ENCODE data around the gene DNAH17. TPM values are rescaled to one million over a fixed set of nuclear protein-coding genes. Genes with fewer than 3 reads are reported as not detected.
A peak's percentile ranks its signal among the peaks of the same experiment; 100 is the strongest.
"Not testable (repeated sequence)": the region's sequence is repeated elsewhere in the genome, so short reads cannot be mapped to it uniquely, and the experiment has no call there.

Gene DNAH17
- total RNA-seq, 1 experiment from 2014 or later = 2.2 TPM

DNA sequence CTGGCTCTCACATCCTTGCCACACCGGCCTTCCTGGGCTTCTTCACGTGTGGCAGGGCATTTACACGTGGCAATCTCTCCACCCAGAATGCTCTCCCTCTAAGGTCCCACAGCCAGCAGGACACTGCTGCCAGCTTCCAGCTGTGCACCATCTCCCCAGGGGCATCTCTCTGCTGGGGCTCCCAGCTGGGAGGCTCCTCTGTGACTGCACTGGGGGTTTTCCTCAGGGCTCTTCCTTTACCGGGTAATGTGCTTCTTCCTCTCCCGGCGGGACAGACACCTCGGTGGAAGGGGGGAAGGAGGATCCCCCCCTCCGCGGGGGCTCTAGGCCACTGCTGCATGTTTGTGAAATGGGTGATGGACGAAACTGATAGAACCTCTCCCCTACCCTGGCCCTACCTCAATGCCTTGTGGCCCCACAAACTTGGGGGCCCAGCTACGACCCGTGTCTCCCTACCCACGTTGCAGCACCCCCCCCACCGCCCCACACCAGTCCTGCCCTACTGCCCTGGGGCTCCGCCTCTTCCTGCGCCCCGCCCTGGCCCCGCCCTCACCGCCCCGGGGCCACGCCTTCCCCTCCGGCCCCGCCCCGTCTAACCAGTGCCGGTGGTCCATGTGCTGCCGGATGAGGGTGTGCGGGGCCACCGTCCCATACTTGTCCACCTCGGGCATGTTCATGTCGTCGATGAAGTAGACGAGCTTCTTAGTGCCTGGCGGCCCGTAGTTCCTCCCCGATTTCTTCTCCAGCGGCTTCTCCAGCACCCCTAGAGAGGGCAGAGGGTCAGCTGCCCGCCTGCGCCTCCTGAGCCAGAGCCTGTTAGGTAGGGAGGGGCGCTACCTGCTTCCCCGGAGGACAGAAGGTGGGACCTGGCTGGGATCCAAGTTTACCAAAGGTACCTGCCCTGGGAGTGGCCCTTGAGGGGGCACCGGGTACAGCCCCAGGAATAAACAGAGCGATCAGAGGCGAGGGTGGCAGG, 92.6 kb downstream of the DNAH17 start:
- DNase-seq (ENCODE audit: extremely low read depth, low read depth) = peak; percentile 81

DNA sequence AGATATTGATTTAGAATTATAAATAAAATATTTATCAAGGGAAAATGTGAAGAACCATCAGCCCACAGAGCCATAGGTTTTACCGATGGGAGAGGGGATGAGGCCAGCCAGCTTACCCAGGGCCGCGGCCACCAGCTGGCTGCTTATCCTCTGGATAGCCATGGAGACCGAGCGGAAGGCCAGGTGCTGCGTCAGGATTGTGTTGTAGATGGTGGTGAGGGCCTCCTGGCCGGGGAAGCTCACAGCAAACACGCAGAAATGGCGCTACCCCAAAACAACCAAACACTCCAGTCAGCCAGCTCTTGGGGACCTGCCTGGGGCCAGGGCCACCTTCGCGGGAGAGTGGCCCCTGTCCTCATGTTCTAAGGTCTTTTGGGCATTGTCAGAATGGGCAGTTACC, 97.8 kb downstream of the DNAH17 start:
- no peak for DNase-seq (ENCODE audit: extremely low read depth, low read depth)

DNA sequence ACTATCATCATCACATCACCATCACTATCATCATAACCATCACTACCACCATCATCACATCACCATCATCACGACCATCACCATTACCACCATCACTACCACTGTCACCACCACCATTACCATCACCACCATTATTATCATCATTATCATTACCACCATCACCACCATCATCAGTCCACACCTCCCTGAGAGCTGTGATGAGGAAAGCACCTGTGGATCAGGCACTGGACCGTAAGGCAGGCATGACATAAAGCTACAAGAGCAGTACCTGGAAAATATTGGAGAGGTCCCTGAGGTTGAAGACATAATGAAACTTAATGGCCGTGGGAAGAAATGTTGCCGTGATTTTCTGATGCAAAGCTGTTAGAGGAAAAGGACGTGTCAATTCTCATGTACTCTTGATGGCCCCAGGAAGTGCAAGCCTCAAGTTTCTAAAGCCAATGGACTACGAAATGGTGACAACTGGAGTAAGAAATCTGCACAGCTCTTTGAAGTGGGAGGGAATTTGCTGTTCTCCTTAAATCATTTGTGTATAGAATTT, 98.4 kb downstream of the DNAH17 start:
- DNase-seq (ENCODE audit: extremely low read depth, low read depth) = no peak

DNA sequence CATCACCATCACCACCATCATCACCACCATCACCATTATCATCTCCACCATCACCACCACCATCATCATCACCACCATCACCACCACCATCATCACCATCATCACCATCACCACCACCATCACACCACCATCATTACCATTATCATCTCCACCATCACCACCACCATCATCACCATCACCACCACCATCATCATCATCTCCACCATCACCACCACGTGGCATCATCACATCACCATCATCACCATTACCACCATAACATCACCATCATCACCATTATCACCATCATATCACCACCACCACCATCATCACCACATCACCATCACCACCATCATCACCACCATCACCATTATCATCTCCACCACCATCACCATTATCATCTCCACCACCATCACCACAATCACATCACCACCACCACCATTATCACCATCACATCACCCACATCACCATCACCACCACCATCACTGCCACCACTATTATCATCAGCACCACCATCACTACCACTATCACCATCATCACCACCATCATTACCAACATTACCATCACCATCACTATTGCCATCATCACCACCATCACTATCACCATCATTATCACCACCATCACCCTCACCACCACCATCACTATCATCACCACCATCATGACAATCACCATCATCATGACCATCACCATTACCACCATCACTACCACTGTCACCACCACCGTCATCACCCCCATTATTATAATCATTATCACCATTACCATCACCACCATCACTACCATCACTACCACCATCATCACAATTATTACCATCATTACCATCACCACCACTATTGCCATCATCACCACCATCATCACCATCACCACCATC, 99.1 kb downstream of the DNAH17 start:
- DNase-seq (ENCODE audit: extremely low read depth, low read depth) = no peak

DNA sequence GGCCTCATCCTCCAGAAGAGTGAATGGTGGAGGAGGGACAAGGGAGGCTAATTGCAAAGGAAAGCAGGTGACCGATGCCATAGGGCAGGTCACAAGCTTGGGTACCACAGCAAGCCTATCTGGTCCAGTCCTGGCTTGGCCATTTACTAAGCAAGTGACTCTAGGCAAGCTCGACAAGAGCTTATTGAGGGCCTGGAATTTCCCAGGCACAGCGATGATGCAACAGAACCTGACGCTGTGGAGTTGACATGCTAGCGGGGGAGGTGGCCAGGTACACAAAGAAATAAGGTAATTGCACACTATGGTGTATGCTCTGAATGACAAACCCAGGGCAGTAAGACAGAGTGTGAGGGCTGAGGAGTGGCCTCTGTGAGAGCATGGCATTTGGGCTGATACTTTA, 100.2 kb downstream of the DNAH17 start:
- DNase-seq (ENCODE audit: extremely low read depth, low read depth) = no peak

GRCh38 chr17:78476149-78476548, 101.0 kb downstream of the DNAH17 start:
- no peak for DNase-seq (ENCODE audit: extremely low read depth, low read depth)

- no peak for DNase-seq (ENCODE audit: extremely low read depth, low read depth)
Measured at GRCh38 chr17:78475211-78475610, 102.0 kb downstream of the DNAH17 start.

GRCh38 chr17:78474614-78475146, 102.5 kb downstream of the DNAH17 start:
- no peak for DNase-seq (ENCODE audit: extremely low read depth, low read depth)

GRCh38 chr17:78473951-78474613, 103.1 kb downstream of the DNAH17 start:
- DNase-seq (ENCODE audit: extremely low read depth, low read depth) = no peak

DNA sequence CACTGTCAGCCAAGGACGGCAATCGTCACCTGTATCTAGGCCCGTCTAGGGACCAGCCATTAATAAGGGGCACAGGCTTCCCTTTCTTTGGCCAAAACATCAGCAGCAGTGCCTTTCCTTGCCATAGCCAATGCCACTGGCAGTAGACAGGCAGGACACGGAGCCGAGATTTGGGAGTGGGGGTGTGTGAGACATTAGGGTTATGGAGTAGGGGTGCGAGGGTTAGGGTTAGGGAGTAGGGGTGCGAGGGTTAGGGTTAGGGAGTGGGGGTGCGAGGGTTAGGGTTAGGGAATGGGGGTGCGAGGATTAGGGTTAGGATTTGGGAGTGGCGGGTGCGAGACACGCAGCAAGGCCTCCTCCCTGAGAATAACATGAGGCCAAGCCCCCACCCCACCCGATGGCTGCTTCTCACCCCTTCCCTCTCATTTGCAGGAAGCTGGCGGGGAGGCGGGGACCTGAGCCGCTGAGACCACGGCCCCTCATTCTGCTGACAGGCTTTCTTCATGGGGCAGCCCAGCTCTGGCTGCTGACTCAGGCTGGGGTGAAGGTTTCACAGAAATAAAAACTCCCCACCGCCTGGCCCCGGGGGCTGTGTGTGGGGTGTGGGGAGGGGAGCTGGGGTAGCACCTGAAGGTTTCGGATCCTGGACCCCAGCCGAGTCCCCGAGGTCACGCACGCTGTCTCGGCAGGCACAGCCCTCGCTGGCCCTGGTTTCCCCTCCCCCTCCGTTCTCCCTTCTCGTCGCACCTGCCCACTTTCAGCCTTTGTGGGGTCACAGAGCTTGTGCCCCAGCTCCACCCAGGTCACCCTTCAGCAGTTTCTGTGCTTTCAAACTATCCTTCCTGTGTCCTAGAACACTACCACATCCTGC, 104.9 kb downstream of the DNAH17 start:
- DNase-seq (ENCODE audit: extremely low read depth, low read depth) = no peak

DNA sequence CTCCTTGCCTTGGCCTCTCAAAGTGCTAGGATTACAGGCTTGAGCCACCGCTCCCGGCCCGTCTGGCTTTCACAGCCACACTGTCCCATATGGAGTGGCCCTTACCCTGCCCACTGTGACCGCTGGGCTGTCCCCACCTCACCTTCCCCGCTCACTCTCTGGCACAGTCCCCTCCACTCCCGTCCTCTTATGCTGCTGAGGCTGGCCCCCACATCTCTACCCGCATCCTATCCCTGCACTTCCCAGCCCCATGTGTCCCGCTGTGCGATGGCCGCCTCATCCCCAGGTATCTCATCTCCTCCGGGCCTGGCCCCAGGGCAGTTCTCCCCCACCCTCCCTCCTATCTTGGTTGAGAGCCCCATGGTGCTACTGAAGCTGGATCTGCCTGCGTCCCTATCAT, 105.6 kb downstream of the DNAH17 start:
- DNase-seq (ENCODE audit: extremely low read depth, low read depth) = no peak

- DNase-seq (ENCODE audit: extremely low read depth, low read depth) = no peak
Measured at GRCh38 chr17:78469443-78469842, 107.8 kb downstream of the DNAH17 start.

- no peak for DNase-seq (ENCODE audit: extremely low read depth, low read depth)
Measured at GRCh38 chr17:78468366-78468765, 108.8 kb downstream of the DNAH17 start.

- no peak for DNase-seq (ENCODE audit: extremely low read depth, low read depth)
Measured at GRCh38 chr17:78466786-78467715, 110.1 kb downstream of the DNAH17 start.

GRCh38 chr17:78466109-78466785, 110.9 kb downstream of the DNAH17 start:
- not testable (repeated sequence) for DNase-seq (ENCODE audit: extremely low read depth, low read depth)

- no peak for DNase-seq (ENCODE audit: extremely low read depth, low read depth)
Measured at GRCh38 chr17:78462148-78462547, 115.0 kb downstream of the DNAH17 start.

- no peak for DNase-seq (ENCODE audit: extremely low read depth, low read depth)
Measured at GRCh38 chr17:78461799-78462053, 115.5 kb downstream of the DNAH17 start.

All from NCI-H460 (cell line).